Measurements from ENCODE around the gene NEIL3.

The NEIL3 gene

GRCh38 chr4:177391287-177391686 lies 81.6 kb downstream of the NEIL3 start:
- H3K4me2 ChIP-seq (ENCODE audit: low read depth, low read length): no peak overlapping the region
- DNase-seq: no peak

DNA sequence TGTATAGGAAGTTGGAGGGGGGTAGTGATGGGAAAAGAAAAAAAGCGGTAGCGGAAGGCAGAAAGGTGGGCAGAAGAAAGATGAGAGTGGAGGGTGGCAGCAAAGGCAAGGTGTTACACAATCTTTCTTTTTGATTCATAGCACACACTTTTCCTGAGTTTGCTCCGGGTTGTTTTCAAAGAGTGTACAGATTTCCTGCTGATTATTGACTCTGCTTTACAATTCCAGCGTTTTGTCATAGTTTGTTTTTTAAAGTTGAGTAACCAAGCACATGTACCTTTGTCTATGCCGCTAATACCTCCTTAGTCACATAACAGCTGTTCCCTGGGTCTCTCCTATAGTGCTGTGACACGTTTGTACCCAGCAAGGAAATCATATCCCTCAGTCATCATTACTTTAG lies 82.3 kb downstream of the NEIL3 start:
- H3K4me1 ChIP-seq (ENCODE audit: low read length): no peaks in the 10 kb centered on the region
- H3K4me2 ChIP-seq (ENCODE audit: low read depth, low read length): no peak overlapping the region
- H3K9ac ChIP-seq (ENCODE audit: low read length): no peak overlapping the region
- H3K36me3 ChIP-seq (replicated peaks; ENCODE audit: insufficient read depth, low read length): no peaks in the 10 kb centered on the region
- no peaks in the 10 kb centered on the region for H4K20me1 ChIP-seq (ENCODE audit: insufficient read depth, low read length)
- H3K79me2 ChIP-seq (ENCODE audit: low read length): no peaks in the 10 kb centered on the region
- no peaks in the 10 kb centered on the region for H3K9me2 ChIP-seq (replicated peaks; ENCODE audit: insufficient read depth, low read length)
- H3K4me3 ChIP-seq (ENCODE audit: low read length): no peak overlapping the region
- no peak overlapping the region for H2AFZ ChIP-seq (ENCODE audit: low read length)
- DNase-seq: no peak
- H3K9me3 ChIP-seq (replicated peaks; ENCODE audit: insufficient read depth, low read length): no peaks in the 10 kb centered on the region
- TF ChIP-seq, protein P1, sequence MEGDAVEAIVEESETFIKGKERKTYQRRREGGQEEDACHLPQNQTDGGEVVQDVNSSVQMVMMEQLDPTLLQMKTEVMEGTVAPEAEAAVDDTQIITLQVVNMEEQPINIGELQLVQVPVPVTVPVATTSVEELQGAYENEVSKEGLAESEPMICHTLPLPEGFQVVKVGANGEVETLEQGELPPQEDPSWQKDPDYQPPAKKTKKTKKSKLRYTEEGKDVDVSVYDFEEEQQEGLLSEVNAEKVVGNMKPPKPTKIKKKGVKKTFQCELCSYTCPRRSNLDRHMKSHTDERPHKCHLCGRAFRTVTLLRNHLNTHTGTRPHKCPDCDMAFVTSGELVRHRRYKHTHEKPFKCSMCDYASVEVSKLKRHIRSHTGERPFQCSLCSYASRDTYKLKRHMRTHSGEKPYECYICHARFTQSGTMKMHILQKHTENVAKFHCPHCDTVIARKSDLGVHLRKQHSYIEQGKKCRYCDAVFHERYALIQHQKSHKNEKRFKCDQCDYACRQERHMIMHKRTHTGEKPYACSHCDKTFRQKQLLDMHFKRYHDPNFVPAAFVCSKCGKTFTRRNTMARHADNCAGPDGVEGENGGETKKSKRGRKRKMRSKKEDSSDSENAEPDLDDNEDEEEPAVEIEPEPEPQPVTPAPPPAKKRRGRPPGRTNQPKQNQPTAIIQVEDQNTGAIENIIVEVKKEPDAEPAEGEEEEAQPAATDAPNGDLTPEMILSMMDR (IDR thresholded peaks at IDR 0.05; ENCODE audit: low read length): no peak
- TF ChIP-seq EZH2 (optimal IDR thresholded peaks at IDR 0.05; ENCODE audit: low read depth, low read length) (no peak), EZH2phosphoT487 (IDR thresholded peaks at IDR 0.05; ENCODE audit: low read length) (no peak)
- no peak overlapping the region for H3K27ac ChIP-seq (ENCODE audit: low read length)
- H3K27me3 ChIP-seq (replicated peaks; ENCODE audit: insufficient read depth, low read length): no peaks in the 10 kb centered on the region
- no peaks in the 10 kb centered on the region for H3F3A ChIP-seq (ENCODE audit: insufficient read depth, low read length)

More at GRCh38 chr4:177391287-177391686, 81.6 kb downstream of the NEIL3 start:
- Histone ChIP-seq H3K9me2 (replicated peaks; ENCODE audit: insufficient read depth, low read length) (no peaks in the 10 kb centered on the region), H3F3A (ENCODE audit: insufficient read depth, low read length) (no peaks in the 10 kb centered on the region), H3K9me3 (replicated peaks; ENCODE audit: insufficient read depth, low read length) (no peaks in the 10 kb centered on the region), H4K20me1 (ENCODE audit: insufficient read depth, low read length) (no peaks in the 10 kb centered on the region), H3K79me2 (ENCODE audit: low read length) (no peaks in the 10 kb centered on the region), H3K27ac (ENCODE audit: low read length) (no peak overlapping the region), H3K27me3 (replicated peaks; ENCODE audit: insufficient read depth, low read length) (no peaks in the 10 kb centered on the region), H3K9ac (ENCODE audit: low read length) (no peak overlapping the region), H3K36me3 (replicated peaks; ENCODE audit: insufficient read depth, low read length) (no peaks in the 10 kb centered on the region), H3K4me1 (ENCODE audit: low read length) (no peaks in the 10 kb centered on the region), H2AFZ (ENCODE audit: low read length) (no peak overlapping the region), H3K4me3 (ENCODE audit: low read length) (no peak overlapping the region)
- TF ChIP-seq, protein P1 (IDR thresholded peaks at IDR 0.05; ENCODE audit: low read length): no peak
- TF ChIP-seq EZH2 (optimal IDR thresholded peaks at IDR 0.05; ENCODE audit: low read depth, low read length) (no peak), EZH2phosphoT487 (IDR thresholded peaks at IDR 0.05; ENCODE audit: low read length) (no peak)

DNA sequence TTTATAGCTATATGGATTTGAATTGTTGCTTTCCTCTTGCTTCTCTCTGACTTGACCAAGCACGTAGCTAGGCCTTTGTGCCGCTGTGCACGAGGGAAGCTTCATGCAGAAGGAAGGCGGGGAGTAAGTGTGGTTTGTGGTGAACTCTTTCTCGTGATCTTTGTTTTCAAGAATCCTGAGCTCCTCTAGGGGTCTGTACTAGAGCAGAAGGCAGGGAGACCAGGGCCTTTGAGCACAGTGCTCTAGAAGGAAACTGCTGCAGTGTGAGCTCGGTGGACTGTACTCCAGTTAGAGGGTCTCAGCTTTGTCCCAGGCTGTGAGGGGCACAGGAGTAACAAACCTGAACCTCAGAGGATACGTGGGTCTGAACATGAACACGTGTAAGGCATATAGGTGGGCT lies 83.6 kb downstream of the NEIL3 start:
- Histone ChIP-seq H3K4me1 (ENCODE audit: low read length) (no peaks in the 10 kb centered on the region), H3K27ac (ENCODE audit: low read length) (no peak overlapping the region), H4K20me1 (ENCODE audit: insufficient read depth, low read length) (no peaks in the 10 kb centered on the region), H3K4me3 (ENCODE audit: low read length) (no peak overlapping the region), H3K27me3 (replicated peaks; ENCODE audit: insufficient read depth, low read length) (no peaks in the 10 kb centered on the region), H3K9me3 (replicated peaks; ENCODE audit: insufficient read depth, low read length) (no peaks in the 10 kb centered on the region), H3F3A (ENCODE audit: insufficient read depth, low read length) (no peaks in the 10 kb centered on the region), H2AFZ (ENCODE audit: low read length) (no peak overlapping the region), H3K9me2 (replicated peaks; ENCODE audit: insufficient read depth, low read length) (no peaks in the 10 kb centered on the region), H3K9ac (ENCODE audit: low read length) (no peak overlapping the region), H3K79me2 (ENCODE audit: low read length) (no peaks in the 10 kb centered on the region), H3K4me2 (ENCODE audit: low read depth, low read length) (no peak overlapping the region), H3K36me3 (replicated peaks; ENCODE audit: insufficient read depth, low read length) (no peaks in the 10 kb centered on the region)
- no peak for DNase-seq
- TF ChIP-seq, protein P1 (IDR thresholded peaks at IDR 0.05; ENCODE audit: low read length): no peak
- TF ChIP-seq EZH2phosphoT487 (IDR thresholded peaks at IDR 0.05; ENCODE audit: low read length): no peak
- TF ChIP-seq EZH2 (optimal IDR thresholded peaks at IDR 0.05; ENCODE audit: low read depth, low read length): no peak

Measured in MM.1S (cell line).